Vagina (tissue), 2 donors: ENCODE measurements around the gene NPDC1. TPM values are rescaled to one million over a fixed set of nuclear protein-coding genes. Genes with fewer than 3 reads are reported as not detected.

ENCODE experiments used
- DNase-seq, 2 donors: peaks; one replicate each; pipeline ENCODE4 v3.0.0-alpha.2; 2017; ENCODE audit errors: extremely low spot score in 2 of 2
- H3K27ac ChIP-seq: fragments of 200-600 bp; sonication (generic); one replicate; pipeline ENCODE4 v1.5.1; 2019
- H3K27me3 ChIP-seq: fragments of 200-600 bp; sonication (generic); one replicate; pipeline ENCODE4 v1.5.1; 2019
- H3K36me3 ChIP-seq, 2 donors: fragments of 200-600 bp; sonication (generic); one replicate each; pipeline ENCODE4 v1.5.1; 2017 to 2019
- H3K4me1 ChIP-seq: fragments of 200-600 bp; sonication (generic); one replicate; pipeline ENCODE4 v1.5.1; 2019
- H3K4me3 ChIP-seq, 2 donors: fragments of 200-600 bp; sonication (generic); 1 replicate in 1 of 2; 2 replicates in 1 of 2; pipeline ENCODE4 v1.5.1; 2016 to 2019
- H3K9me3 ChIP-seq: fragments of 200-600 bp; sonication (generic); one replicate; pipeline ENCODE4 v1.5.1; 2019
- POLR2A ChIP-seq, 2 donors: fragments of 450-650 bp; IDR thresholded peaks; one replicate each; pipeline ENCODE4 v1.6.1; 2017; ENCODE audit warnings: antibody characterized with exemption in 2 of 2, mild to moderate bottlenecking in 2 of 2, moderate library complexity in 2 of 2
- POLR2AphosphoS5 ChIP-seq, 2 donors: sonication (generic); formaldehyde crosslinking; IDR thresholded peaks; one replicate each; pipeline ENCODE4 v1.9.0; 2017; ENCODE audit warnings: antibody characterized with exemption in 2 of 2, mild to moderate bottlenecking in 2 of 2, low read depth in 1 of 2; ENCODE audit not compliant: insufficient read depth in 1 of 2
- intact Hi-C: fragments of 100-400 bp; cut with DNase I; formaldehyde crosslinking; loops from one replicate; pipeline ENCODE4 v1.15.1; 2023
- total RNA-seq: library from RNA; depleted of rRNA; stranded (reverse); fragments of >200 nt; gene quantifications from one replicate; pipeline ENCODE4 v1.2.3, GENCODE V29; 2016
- TF ChIP-seq, protein P1 (sequence below), 3 experiments: fragments of 450-650 bp in 2 of 3; fragments of 200-600 bp in 1 of 3; sonication (generic) in 1 of 3; IDR thresholded peaks; one replicate each; pipeline ENCODE4 v1.5.1; 2017 to 2019; ENCODE audit warnings: antibody characterized with exemption in 3 of 3, mild to moderate bottlenecking in 2 of 3, moderate library complexity in 2 of 3

The NPDC1 gene
- total RNA-seq, 1 donor from 2014 or later = 67.5 TPM

DNA sequence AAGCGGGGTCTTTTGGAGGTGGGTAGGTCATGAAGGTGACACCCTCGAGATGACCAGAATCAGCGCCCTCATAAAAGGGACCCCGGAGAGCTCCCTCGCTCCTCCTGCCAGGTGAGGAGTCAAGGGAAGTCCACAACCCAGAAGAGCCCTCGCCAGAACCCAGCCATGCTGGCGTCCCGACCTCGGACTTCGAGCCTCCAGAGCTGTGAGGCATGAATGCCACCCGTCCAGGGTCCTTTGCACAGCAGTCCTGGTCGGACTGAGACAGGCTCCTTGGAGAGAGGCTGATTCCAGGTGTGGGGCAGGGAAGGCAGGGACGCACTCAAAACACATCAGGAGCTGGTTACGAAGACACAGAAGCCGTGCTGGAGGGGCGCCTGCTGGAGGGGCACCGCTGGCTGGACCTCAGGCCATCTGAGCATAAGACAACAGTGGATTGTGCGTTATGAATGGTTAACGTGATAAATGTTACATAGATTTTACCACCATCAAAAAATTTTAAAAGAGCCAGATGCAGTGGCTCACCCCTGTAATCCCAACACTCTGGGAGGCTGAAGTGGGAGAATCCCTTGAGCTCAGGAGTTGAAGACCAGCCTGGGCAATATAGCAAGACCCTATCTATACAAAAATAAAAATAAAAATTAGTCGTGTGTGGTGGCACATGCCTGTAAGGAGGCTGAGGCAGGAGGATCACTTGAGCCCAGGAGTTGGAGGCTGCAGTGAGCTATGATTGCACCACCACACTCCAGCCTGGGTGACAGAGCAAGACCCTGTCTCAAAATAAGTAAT, 43.9 kb downstream of the NPDC1 start:
- no peaks in the 10 kb centered on the region for H3K9me3 ChIP-seq
- no peaks in the 10 kb centered on the region for H3K27me3 ChIP-seq
- H3K4me1 ChIP-seq = peaks cover 4% of the 10 kb centered on the region
- H3K27ac ChIP-seq = no peak overlapping the region
- no peak overlapping the region for H3K4me3 ChIP-seq
- intact Hi-C loops = no loop called here
- DNase-seq = no peak
- TF ChIP-seq, protein P1, sequence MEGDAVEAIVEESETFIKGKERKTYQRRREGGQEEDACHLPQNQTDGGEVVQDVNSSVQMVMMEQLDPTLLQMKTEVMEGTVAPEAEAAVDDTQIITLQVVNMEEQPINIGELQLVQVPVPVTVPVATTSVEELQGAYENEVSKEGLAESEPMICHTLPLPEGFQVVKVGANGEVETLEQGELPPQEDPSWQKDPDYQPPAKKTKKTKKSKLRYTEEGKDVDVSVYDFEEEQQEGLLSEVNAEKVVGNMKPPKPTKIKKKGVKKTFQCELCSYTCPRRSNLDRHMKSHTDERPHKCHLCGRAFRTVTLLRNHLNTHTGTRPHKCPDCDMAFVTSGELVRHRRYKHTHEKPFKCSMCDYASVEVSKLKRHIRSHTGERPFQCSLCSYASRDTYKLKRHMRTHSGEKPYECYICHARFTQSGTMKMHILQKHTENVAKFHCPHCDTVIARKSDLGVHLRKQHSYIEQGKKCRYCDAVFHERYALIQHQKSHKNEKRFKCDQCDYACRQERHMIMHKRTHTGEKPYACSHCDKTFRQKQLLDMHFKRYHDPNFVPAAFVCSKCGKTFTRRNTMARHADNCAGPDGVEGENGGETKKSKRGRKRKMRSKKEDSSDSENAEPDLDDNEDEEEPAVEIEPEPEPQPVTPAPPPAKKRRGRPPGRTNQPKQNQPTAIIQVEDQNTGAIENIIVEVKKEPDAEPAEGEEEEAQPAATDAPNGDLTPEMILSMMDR (IDR thresholded peaks at IDR 0.05) = no peak
- TF ChIP-seq POLR2A (IDR thresholded peaks at IDR 0.05) (no peak), POLR2AphosphoS5 (IDR thresholded peaks at IDR 0.05; ENCODE audit: insufficient read depth in 1 of 2, low read depth in 1 of 2) (no peak)
- no peaks in the 10 kb centered on the region for H3K36me3 ChIP-seq

GRCh38 chr9:137000177-137000930, 45.6 kb downstream of the NPDC1 start:
- Histone ChIP-seq H3K9me3 (no peaks in the 10 kb centered on the region), H3K27ac (no peak overlapping the region), H3K4me3 (no peak overlapping the region), H3K36me3 (no peaks in the 10 kb centered on the region), H3K27me3 (no peaks in the 10 kb centered on the region), H3K4me1 (peaks cover 21% of the 10 kb centered on the region)
- no peak for TF ChIP-seq POLR2A (IDR thresholded peaks at IDR 0.05)
- TF ChIP-seq, protein P1 (IDR thresholded peaks at IDR 0.05) = no peak
- TF ChIP-seq POLR2AphosphoS5 (IDR thresholded peaks at IDR 0.05; ENCODE audit: insufficient read depth in 1 of 2, low read depth in 1 of 2) = no peak
- no peak for DNase-seq
- intact Hi-C loops = no loop called here

- H3K9me3 ChIP-seq = no peaks in the 10 kb centered on the region
- H3K4me3 ChIP-seq = no peak overlapping the region
- intact Hi-C loops = no loop called here
- no peak overlapping the region for H3K27ac ChIP-seq
- DNase-seq = no peak
- H3K4me1 ChIP-seq = peaks cover 42% of the 10 kb centered on the region
- H3K27me3 ChIP-seq = no peaks in the 10 kb centered on the region
- no peak for TF ChIP-seq POLR2A (IDR thresholded peaks at IDR 0.05)
- TF ChIP-seq, protein P1 (IDR thresholded peaks at IDR 0.05) = no peak
- no peak for TF ChIP-seq POLR2AphosphoS5 (IDR thresholded peaks at IDR 0.05; ENCODE audit: insufficient read depth in 1 of 2, low read depth in 1 of 2)
- H3K36me3 ChIP-seq = no peaks in the 10 kb centered on the region
These were observed 48.1 kb downstream of the NPDC1 start for GRCh38 chr9:136997830-136998234.

DNA sequence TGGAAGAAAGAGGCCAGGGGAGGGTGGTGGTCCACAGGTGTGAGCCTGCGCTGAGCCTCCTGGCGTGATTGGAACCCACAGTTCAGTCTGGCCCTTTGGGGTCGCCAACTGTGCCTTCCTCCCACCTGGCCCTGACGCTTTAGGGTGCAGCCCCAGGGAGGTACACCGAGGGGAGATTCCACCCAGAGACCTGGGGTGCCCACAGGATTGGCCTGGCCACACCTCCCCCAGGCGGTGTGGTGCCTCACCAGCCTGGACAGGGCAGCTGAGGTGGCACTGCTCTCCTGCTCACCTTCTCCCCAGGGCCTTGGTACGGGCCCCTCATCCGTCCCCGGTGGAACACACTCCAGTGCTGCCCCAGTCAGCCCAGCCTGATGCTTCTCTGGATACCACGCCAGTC, 48.6 kb downstream of the NPDC1 start:
- TF ChIP-seq POLR2AphosphoS5 (IDR thresholded peaks at IDR 0.05; ENCODE audit: insufficient read depth in 1 of 2, low read depth in 1 of 2) (no peak), POLR2A (IDR thresholded peaks at IDR 0.05) (no peak)
- TF ChIP-seq, protein P1 (IDR thresholded peaks at IDR 0.05) = no peak
- intact Hi-C loops = no loop called here
- Histone ChIP-seq H3K27ac (no peak overlapping the region), H3K9me3 (no peaks in the 10 kb centered on the region), H3K36me3 (no peaks in the 10 kb centered on the region), H3K4me1 (peaks cover 47% of the 10 kb centered on the region), H3K27me3 (no peaks in the 10 kb centered on the region), H3K4me3 (no peak overlapping the region)
- no peak for DNase-seq
